Neural cell (in vitro differentiated cells): Measurements from ENCODE around the gene ZFP1. TPM values are rescaled to one million over a fixed set of nuclear protein-coding genes. Genes with fewer than 3 reads are reported as not detected.

ENCODE experiments used
- H2AFZ ChIP-seq: fragments of 200-600, 300-800 bp; sonication (generic), shearing (Covaris generic); 2 replicates; pipeline ENCODE4 v1.6.0; 2014; ENCODE audit warnings: low read depth, mild to moderate bottlenecking, antibody characterized with exemption, low read length, moderate library complexity
- H3F3A ChIP-seq: fragments of 200-600 bp; shearing (Covaris generic); 2 replicates; pipeline ENCODE4 v1.6.1; 2016; ENCODE audit warnings: mild to moderate bottlenecking, moderate library complexity, mixed read lengths, antibody characterized with exemption, low read length; ENCODE audit not compliant: insufficient read depth, poor library complexity, severe bottlenecking
- H3K27ac ChIP-seq: fragments of 200-600, 300-800 bp; sonication (generic), shearing (Covaris generic); 2 replicates; pipeline ENCODE4 v1.5.1; 2014; ENCODE audit warnings: mild to moderate bottlenecking, low read length, moderate library complexity
- H3K27me3 ChIP-seq: fragments of 300-800, 200-600 bp; sonication (generic), shearing (Covaris generic); 2 replicates; pipeline ENCODE4 v1.6.0; 2014; ENCODE audit warnings: mild to moderate bottlenecking, low read depth, low read length, moderate library complexity; ENCODE audit not compliant: insufficient read depth
- H3K36me3 ChIP-seq: fragments of 300-800, 200-600 bp; sonication (generic), shearing (Covaris generic); 2 replicates; pipeline ENCODE4 v1.5.1; 2014; ENCODE audit warnings: mild to moderate bottlenecking, antibody characterized with exemption, low read length, moderate library complexity; ENCODE audit not compliant: insufficient read depth
- H3K4me2 ChIP-seq: fragments of 300-800, 200-600 bp; sonication (generic), shearing (Covaris generic); 2 replicates; pipeline ENCODE4 v1.6.0; 2014; ENCODE audit warnings: mild to moderate bottlenecking, low read length
- H3K4me3 ChIP-seq: fragments of 300-800, 200-600 bp; sonication (generic), shearing (Covaris generic); 2 replicates; pipeline ENCODE4 v1.5.1; 2014; ENCODE audit warnings: mild to moderate bottlenecking, low read length, moderate library complexity
- H3K79me2 ChIP-seq: fragments of 200-600 bp; shearing (Covaris generic); replicated peaks from 2 replicates; pipeline ENCODE4 v1.6.0; 2014; ENCODE audit warnings: mild to moderate bottlenecking, low read length, moderate library complexity; ENCODE audit not compliant: insufficient read depth
- H3K9ac ChIP-seq: fragments of 300-800, 200-600 bp; sonication (generic), shearing (Covaris generic); 2 replicates; pipeline ENCODE4 v1.6.1; 2016; ENCODE audit warnings: mild to moderate bottlenecking, low read length, mixed read lengths
- H3K9me2 ChIP-seq: fragments of 200-600 bp; shearing (Covaris generic); 2 replicates; pipeline ENCODE4 v1.6.1; 2016; ENCODE audit warnings: mild to moderate bottlenecking, low read length, mixed read lengths; ENCODE audit not compliant: insufficient read depth
- H3K9me3 ChIP-seq: fragments of 200-600, 300-800 bp; sonication (generic), shearing (Covaris generic); 2 replicates; pipeline ENCODE4 v1.6.1; 2016; ENCODE audit warnings: mild to moderate bottlenecking, mixed run types, low read length, moderate library complexity, mixed read lengths
- H4K20me1 ChIP-seq: fragments of 200-600 bp; shearing (Covaris generic); 2 replicates; pipeline ENCODE4 v1.6.1; 2016; ENCODE audit warnings: mild to moderate bottlenecking, mixed run types; ENCODE audit not compliant: insufficient read depth
- EP300 ChIP-seq: fragments of 450-650 bp; conservative IDR thresholded peaks from 2 replicates; pipeline ENCODE4 v1.6.1; 2014; ENCODE audit warnings: antibody characterized with exemption, mild to moderate bottlenecking, moderate library complexity; ENCODE audit not compliant: poor library complexity, severe bottlenecking
- EZH2 ChIP-seq: fragments of 200-600, 300-800 bp; shearing (Covaris generic), sonication (generic); IDR thresholded peaks from 2 replicates; pipeline ENCODE4 v1.6.1; 2014; ENCODE audit warnings: antibody characterized with exemption, low read length, borderline replicate concordance, mild to moderate bottlenecking; ENCODE audit not compliant: insufficient read depth, poor library complexity, severe bottlenecking
- MXI1 ChIP-seq: fragments of 450-650 bp; conservative IDR thresholded peaks from 2 replicates; pipeline ENCODE4 v1.6.1; 2014; ENCODE audit warnings: antibody characterized with exemption, mild to moderate bottlenecking; ENCODE audit not compliant: poor library complexity, severe bottlenecking
- POLR2AphosphoS5 ChIP-seq: IDR thresholded peaks from 2 replicates; pipeline ENCODE4 v1.6.1; 2012
- RAD21 ChIP-seq: fragments of 450-650 bp; conservative IDR thresholded peaks from 2 replicates; pipeline ENCODE4 v1.6.1; 2014; ENCODE audit warnings: antibody characterized with exemption, mild to moderate bottlenecking, moderate library complexity
- REST ChIP-seq: IDR thresholded peaks from 2 replicates; pipeline ENCODE4 v1.6.1; 2012; ENCODE audit warnings: borderline replicate concordance
- SMC3 ChIP-seq: fragments of 450-650 bp; conservative IDR thresholded peaks from 2 replicates; pipeline ENCODE4 v1.6.1; 2014; ENCODE audit warnings: antibody characterized with exemption, mild to moderate bottlenecking, moderate library complexity; ENCODE audit not compliant: poor library complexity
- TAF1 ChIP-seq: IDR thresholded peaks from 2 replicates; pipeline ENCODE4 v1.6.1; 2012; ENCODE audit warnings: low read depth
- polyA plus RNA-seq: library from polyadenylated mRNA; depleted of rRNA; stranded (reverse); fragments of >200 nt; gene quantifications from 2 replicates; pipeline ENCODE4 v1.2.3, GENCODE V29; 2014
- TF ChIP-seq, protein P1 (sequence below): fragments of 450-650 bp; IDR thresholded peaks from 2 replicates; pipeline ENCODE4 v1.5.1; 2014; ENCODE audit warnings: antibody characterized with exemption, mild to moderate bottlenecking, moderate library complexity; ENCODE audit not compliant: poor library complexity, severe bottlenecking

The ZFP1 gene
- polyA plus RNA-seq, 1 donor from 2014 or later: 47.1 TPM

GRCh38 chr16:75099738-75100602 is 48.4 kb upstream of the ZFP1 start:
- Histone ChIP-seq H2AFZ (no peak overlapping the region), H3K4me3 (no peak overlapping the region), H3K9me2 (no peaks in the 10 kb centered on the region), H3K9ac (no peak overlapping the region), H3K27ac (no peak overlapping the region), H3F3A (no peaks in the 10 kb centered on the region), H3K9me3 (no peaks in the 10 kb centered on the region), H3K27me3 (no peaks in the 10 kb centered on the region), H3K36me3 (no peaks in the 10 kb centered on the region), H3K79me2 (peaks cover 3% of the 10 kb centered on the region), H4K20me1 (no peaks in the 10 kb centered on the region), H3K4me2 (no peak overlapping the region)
- TF ChIP-seq RAD21 (no peak), POLR2AphosphoS5 (no peak), EP300 (no peak), TAF1 (no peak), MXI1 (no peak), REST (no peak), SMC3 (no peak), EZH2 (no peak)
- TF ChIP-seq, protein P1, sequence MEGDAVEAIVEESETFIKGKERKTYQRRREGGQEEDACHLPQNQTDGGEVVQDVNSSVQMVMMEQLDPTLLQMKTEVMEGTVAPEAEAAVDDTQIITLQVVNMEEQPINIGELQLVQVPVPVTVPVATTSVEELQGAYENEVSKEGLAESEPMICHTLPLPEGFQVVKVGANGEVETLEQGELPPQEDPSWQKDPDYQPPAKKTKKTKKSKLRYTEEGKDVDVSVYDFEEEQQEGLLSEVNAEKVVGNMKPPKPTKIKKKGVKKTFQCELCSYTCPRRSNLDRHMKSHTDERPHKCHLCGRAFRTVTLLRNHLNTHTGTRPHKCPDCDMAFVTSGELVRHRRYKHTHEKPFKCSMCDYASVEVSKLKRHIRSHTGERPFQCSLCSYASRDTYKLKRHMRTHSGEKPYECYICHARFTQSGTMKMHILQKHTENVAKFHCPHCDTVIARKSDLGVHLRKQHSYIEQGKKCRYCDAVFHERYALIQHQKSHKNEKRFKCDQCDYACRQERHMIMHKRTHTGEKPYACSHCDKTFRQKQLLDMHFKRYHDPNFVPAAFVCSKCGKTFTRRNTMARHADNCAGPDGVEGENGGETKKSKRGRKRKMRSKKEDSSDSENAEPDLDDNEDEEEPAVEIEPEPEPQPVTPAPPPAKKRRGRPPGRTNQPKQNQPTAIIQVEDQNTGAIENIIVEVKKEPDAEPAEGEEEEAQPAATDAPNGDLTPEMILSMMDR: no peak

GRCh38 chr16:75100603-75100990 is 47.7 kb upstream of the ZFP1 start:
- Histone ChIP-seq H3K9ac (no peak overlapping the region), H3K27ac (no peak overlapping the region), H2AFZ (no peak overlapping the region), H3K79me2 (peaks cover 3% of the 10 kb centered on the region), H3K27me3 (no peaks in the 10 kb centered on the region), H3K9me2 (no peaks in the 10 kb centered on the region), H3K9me3 (no peaks in the 10 kb centered on the region), H3K4me3 (no peak overlapping the region), H3K36me3 (no peaks in the 10 kb centered on the region), H3F3A (no peaks in the 10 kb centered on the region), H4K20me1 (no peaks in the 10 kb centered on the region), H3K4me2 (no peak overlapping the region)
- TF ChIP-seq TAF1 (no peak), SMC3 (no peak), RAD21 (no peak), EZH2 (no peak), REST (no peak), EP300 (no peak), MXI1 (no peak), POLR2AphosphoS5 (no peak)
- TF ChIP-seq, protein P1: no peak
